ENCODE measurements around the gene PHYHIPL.

DNA sequence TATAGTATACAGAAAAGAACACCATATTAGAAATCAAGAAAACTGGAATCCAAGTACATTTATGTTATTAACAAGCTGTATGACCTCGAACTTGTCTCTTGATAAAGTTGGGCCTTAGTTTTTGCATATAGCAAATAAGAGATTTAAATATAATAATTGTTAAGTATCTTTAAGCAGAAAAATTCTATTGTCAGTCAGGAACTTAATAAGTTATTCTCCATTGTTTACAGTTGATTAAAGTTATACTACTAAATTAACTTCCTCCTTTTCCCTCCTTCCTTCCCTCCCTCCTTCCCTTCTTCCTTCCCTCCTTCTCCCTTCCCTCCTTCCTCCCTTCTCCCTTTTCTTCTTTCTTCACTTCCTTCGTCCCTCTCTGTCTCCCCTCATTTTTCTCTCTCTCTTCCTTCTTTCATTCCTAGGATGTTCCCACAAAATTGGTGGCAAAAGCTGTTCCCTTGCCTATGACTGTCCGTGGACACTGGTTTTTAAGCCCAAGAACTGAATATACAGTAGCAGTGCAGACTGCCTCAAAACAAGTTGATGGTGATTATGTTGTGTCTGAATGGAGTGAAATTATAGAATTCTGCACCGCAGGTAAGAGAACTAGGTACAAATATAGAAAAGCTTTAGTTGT is 59.7 kb downstream of the PHYHIPL start:
- TF ChIP-seq, protein P1, sequence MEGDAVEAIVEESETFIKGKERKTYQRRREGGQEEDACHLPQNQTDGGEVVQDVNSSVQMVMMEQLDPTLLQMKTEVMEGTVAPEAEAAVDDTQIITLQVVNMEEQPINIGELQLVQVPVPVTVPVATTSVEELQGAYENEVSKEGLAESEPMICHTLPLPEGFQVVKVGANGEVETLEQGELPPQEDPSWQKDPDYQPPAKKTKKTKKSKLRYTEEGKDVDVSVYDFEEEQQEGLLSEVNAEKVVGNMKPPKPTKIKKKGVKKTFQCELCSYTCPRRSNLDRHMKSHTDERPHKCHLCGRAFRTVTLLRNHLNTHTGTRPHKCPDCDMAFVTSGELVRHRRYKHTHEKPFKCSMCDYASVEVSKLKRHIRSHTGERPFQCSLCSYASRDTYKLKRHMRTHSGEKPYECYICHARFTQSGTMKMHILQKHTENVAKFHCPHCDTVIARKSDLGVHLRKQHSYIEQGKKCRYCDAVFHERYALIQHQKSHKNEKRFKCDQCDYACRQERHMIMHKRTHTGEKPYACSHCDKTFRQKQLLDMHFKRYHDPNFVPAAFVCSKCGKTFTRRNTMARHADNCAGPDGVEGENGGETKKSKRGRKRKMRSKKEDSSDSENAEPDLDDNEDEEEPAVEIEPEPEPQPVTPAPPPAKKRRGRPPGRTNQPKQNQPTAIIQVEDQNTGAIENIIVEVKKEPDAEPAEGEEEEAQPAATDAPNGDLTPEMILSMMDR (IDR thresholded peaks at IDR 0.05; ENCODE audit: low read length): no peak
- TF ChIP-seq EZH2 (optimal IDR thresholded peaks at IDR 0.05; ENCODE audit: low read depth, low read length): no peak

Data from MM.1S (cell line).